ENCODE data around the gene ASAP3.

ASAP3 gene

DNA sequence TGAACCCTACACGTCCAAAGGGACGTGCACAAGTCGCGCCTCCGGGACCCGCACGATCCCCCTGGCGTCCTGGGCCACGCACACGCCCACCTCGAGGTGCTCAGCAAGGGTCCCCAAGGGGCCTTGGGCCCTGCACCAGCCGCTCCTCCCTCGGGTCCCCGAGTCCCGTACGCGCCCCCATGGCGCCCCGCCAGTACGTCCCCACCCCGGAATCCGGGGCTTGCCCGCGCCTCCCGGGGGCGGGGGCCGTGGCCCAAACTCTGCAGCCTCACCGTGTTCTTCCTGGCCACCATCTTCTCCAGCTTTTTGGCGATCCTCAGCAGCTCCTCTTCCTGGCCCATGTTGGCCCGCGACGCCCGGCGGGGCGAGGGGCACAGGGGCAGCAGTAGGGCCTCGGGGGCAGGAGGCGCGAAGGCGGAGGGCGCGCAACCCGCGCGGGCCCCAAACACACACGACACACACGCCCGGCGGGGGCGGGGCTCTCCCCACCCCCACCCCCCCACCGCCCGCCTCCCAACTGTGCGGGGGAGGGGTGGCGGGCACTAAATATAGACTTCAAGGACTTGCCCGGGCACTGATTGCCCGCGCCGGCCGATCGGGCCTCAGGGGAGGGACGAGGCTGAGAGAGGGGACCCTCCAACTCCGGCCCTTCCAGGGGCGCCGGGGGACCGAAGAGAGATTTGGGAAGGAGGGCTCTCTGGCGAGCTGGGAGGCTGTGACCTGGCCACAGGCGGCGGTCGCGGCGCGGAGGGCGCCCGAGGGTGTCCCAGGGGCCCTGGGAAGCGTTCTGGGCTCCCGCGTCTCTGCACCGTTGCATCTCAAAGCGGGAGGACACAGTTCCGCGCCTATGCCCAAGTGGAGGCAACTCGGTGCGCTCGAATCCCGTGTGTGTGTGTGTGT lies 59.4 kb downstream of the ASAP3 start, which contains the start of gene TCEA3:
TSS of gene TCEA3 (minus strand) at position 456 of the 900 bp plus-strand sequence. CDS start at position 341, 115 bp downstream.
- TF ChIP-seq, protein P1, sequence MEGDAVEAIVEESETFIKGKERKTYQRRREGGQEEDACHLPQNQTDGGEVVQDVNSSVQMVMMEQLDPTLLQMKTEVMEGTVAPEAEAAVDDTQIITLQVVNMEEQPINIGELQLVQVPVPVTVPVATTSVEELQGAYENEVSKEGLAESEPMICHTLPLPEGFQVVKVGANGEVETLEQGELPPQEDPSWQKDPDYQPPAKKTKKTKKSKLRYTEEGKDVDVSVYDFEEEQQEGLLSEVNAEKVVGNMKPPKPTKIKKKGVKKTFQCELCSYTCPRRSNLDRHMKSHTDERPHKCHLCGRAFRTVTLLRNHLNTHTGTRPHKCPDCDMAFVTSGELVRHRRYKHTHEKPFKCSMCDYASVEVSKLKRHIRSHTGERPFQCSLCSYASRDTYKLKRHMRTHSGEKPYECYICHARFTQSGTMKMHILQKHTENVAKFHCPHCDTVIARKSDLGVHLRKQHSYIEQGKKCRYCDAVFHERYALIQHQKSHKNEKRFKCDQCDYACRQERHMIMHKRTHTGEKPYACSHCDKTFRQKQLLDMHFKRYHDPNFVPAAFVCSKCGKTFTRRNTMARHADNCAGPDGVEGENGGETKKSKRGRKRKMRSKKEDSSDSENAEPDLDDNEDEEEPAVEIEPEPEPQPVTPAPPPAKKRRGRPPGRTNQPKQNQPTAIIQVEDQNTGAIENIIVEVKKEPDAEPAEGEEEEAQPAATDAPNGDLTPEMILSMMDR (IDR thresholded peaks at IDR 0.05; ENCODE audit: low read depth, low read length, missing control alignments) = no peak
- H3K4me3 ChIP-seq (ENCODE audit: low read depth, low read length) = no peak within 1 kb of the TSS
- no peak for DNase-seq (ENCODE audit: low read depth)

DNA sequence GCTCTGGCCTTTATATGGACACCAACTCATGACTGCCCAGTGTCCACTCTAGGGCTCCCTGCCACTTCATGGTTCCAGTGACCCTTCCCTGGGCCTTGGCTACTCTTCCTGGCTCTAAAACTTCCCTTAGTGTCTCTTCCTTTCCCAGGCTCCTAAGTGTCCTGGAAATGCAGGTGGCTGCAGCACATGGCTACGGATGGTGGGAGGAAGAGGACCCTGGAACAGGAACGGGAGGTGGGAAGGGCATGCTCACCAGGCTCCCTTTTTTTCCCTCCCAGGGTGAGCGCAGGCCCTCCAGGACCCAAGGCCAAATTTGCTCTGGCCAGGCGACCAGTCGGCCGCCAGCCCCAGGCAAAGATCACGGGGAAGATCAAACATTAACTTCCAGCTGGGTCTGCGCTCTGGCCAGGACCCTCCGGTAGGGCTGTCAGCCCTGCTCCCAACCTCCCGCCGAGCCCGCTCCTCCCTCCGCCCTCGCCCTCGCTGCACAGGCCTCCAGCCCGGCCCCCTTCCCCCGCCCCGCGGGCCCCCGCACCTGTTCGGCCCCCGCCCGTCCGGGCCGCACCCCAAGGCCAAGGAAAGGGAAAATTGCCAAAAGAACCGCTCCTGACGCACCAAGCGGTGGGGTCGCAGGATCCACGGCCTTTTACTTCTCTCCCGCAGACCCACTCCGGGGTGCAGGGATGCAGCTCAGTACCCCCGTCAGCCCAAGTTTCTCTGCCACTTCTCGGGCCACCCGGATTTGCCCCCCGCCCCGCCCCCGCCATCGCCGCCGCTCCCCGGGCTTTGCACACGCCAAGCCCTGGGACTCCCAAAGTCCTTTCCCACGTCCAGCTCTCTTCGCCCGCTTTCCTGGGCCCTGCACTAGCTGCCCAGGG lies 60.3 kb downstream of the ASAP3 start:
- no peak for DNase-seq (ENCODE audit: low read depth)
- TF ChIP-seq, protein P1 (IDR thresholded peaks at IDR 0.05; ENCODE audit: low read depth, low read length, missing control alignments) = no peak
- no peak overlapping the region for H3K4me3 ChIP-seq (ENCODE audit: low read depth, low read length)

DNA sequence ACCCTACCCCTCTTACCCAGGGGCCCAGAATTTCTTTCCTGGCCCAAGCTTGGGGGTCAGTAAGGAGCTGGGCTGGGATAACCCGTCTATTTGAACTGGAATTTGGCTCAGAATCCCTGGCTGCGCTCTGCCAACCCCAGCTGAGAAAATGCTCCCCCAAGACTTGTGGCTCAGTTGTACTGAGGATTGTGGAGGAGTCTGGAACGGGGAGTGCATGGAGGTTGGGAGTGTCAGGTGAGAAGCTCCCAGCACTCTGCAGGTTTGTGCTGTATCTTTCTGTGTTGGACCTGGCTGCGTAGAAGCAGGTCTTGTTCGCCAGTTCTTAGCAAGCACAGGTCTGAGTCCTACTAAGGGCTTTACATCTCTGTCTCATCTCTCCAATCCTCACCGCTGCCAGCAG lies 61.0 kb downstream of the ASAP3 start:
- no peak for DNase-seq (ENCODE audit: low read depth)
- TF ChIP-seq, protein P1 (IDR thresholded peaks at IDR 0.05; ENCODE audit: low read depth, low read length, missing control alignments) = no peak

DNA sequence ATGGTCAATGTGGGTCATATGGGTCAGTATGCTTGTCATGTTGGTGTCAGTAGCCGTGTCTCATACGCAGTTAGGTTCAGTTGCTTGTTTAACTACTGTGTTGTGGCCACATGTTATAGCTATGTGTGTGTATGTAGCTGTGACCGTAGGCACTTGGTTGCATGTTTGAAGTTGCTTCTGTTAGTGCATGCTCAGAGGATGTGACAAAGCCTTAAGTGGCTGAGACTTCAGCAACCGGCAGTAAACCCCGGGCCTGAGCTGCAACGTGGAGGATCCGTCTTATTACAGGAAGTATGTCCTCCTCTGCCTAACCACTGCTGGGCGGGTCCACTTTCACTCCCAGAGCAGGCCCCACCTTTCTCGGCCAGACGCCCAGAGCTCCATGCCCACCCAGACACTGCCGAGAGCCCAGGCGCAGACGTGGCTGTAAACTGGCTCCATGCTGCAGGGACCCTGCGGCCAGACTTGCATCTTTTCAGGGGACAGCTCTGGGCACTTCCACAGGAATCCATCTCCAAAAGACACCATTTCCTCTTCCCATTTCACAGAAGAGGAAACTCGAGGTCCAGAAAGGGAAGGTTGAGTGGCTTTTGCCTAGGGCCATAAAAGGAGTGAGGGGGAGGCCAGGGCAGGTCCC lies 61.6 kb downstream of the ASAP3 start:
- DNase-seq (ENCODE audit: low read depth) = no peak
- TF ChIP-seq, protein P1 (IDR thresholded peaks at IDR 0.05; ENCODE audit: low read depth, low read length, missing control alignments) = no peak
- no peak overlapping the region for H3K4me3 ChIP-seq (ENCODE audit: low read depth, low read length)

More for the DNA sequence above, 61.0 kb downstream of the ASAP3 start:
- no peak overlapping the region for H3K4me3 ChIP-seq (ENCODE audit: low read depth, low read length)

DNA sequence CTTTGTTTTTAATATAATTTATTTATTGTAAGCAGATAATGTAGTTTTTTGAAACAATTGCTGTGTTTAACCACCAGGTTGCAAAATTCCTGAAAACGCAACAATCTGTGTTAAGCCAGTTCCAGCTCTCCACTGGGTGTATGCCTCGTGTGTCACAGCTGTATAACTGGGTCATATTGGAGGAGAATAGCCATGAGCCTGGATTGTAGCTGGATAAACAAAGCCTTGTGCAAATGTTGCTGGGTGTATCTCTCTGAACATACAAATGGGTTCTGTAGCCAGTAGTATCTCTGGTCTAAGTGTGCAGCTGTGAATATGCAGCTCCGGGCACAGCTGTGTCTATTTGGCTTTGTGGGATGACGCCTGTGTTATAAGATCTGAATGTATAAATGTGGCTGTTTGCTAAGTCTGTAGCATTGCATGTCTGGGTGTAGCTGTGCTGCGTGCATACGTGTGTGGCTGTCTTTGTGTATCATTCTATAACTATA lies 62.2 kb downstream of the ASAP3 start:
- TF ChIP-seq, protein P1 (IDR thresholded peaks at IDR 0.05; ENCODE audit: low read depth, low read length, missing control alignments) = no peak
- H3K4me3 ChIP-seq (ENCODE audit: low read depth, low read length) = no peak overlapping the region
- DNase-seq (ENCODE audit: low read depth) = no peak

DNA sequence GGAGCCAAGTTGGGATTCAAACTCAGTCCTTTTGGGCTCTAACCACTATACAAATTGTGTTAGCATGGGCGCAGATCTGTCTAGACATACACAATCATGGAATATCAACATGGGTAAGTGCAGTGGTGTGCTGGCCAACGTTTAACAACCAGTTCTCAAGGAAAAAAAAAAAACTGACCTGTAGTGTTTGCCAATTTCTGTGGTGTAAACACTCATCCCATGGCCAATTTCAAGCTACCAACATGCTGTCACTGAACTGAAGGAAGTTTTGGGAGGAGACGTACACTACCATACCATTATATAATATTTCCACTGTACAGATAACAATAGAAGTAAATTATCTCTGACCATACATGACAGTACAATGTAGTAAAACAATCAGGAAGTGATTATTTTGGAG lies 62.6 kb downstream of the ASAP3 start:
- TF ChIP-seq, protein P1 (IDR thresholded peaks at IDR 0.05; ENCODE audit: low read depth, low read length, missing control alignments) = no peak
- H3K4me3 ChIP-seq (ENCODE audit: low read depth, low read length) = no peak overlapping the region
- DNase-seq (ENCODE audit: low read depth) = no peak

All from GM12864 (cell line).